HCT116 (cell line): Measurements from ENCODE around the gene PVALEF. TPM values are rescaled to one million over a fixed set of nuclear protein-coding genes. Genes with fewer than 3 reads are reported as not detected.
A peak's percentile ranks its signal among the peaks of the same experiment; 100 is the strongest.

Experiments used
- ATAC-seq: fragments of 200-7000 bp; cut with Tn5 transposase; 2 replicates; pipeline ENCODE4 v1.9.1; 2020; ENCODE audit warnings: mild to moderate bottlenecking, moderate library complexity
- BruUV-seq: library from RNA; stranded (reverse); fragments of 400-500 nt; replicated peaks from 2 replicates; lab custom pipeline; 2021; lab: Mats Ljungman, UMichigan
- CTCF ChIA-PET: fragments of 300-600 bp; sonication (Branson Sonifier 250); formaldehyde crosslinking; loops from one replicate; lab custom pipeline; 2021; ENCODE audit warnings: antibody characterized with exemption; lab: Charles Lee
- POLR2A ChIA-PET: fragments of 300-600, 350-600 bp; sonication (Branson Sonifier 250); formaldehyde crosslinking; loops from one replicate; lab custom pipeline; 2021; ENCODE audit warnings: antibody characterized with exemption; lab: Charles Lee
- RAD21 ChIA-PET, 2 experiments: fragments of 300-600 bp; sonication (Branson Sonifier 250); formaldehyde crosslinking; loops; one replicate each; lab custom pipeline; 2023; ENCODE audit warnings: low total read pairs in 2 of 2; ENCODE audit not compliant: uncharacterized antibody in 2 of 2, unreplicated experiment in 2 of 2, low non-redundant PET in 1 of 2; lab: Charles Lee
- DNase-seq: peaks from one replicate; pipeline ENCODE4 v3.0.0-alpha.2; 2010; ENCODE audit warnings: low read depth, low spot score
- H2AFZ ChIP-seq: fragments of 200-600 bp; shearing (Covaris generic), sonication (generic); 2 replicates; pipeline ENCODE4 v1.6.1; 2017; ENCODE audit warnings: low read depth, mixed run types, mixed read lengths, antibody characterized with exemption, low read length; ENCODE audit not compliant: poor library complexity, severe bottlenecking
- H3K27ac ChIP-seq: 2 replicates; pipeline ENCODE4 v1.5.1; 2012; ENCODE audit warnings: low read depth, low read length
- H3K27me3 ChIP-seq: fragments of 200-600 bp; sonication (generic); 2 replicates; pipeline ENCODE4 v1.6.1; 2016; ENCODE audit warnings: mixed run types, low read length, mixed read lengths; ENCODE audit not compliant: insufficient read depth
- H3K36me3 ChIP-seq, 2 experiments: fragments of 200-500 bp in 1 of 2; fragments of 200-600 bp in 1 of 2; sonication (Bioruptor generic) in 1 of 2; sonication (generic) in 1 of 2; 2 replicates each; pipeline versions ENCODE4 v1.5.1 to v1.6.1; 2014 to 2016; ENCODE audit warnings: low read length in 2 of 2, inconsistent platforms in 1 of 2, mixed read lengths in 1 of 2, mixed run types in 1 of 2; ENCODE audit not compliant: insufficient read depth in 2 of 2, control insufficient read depth in 1 of 2
- H3K4me1 ChIP-seq, 2 experiments: fragments of 200-600 bp in 1 of 2; sonication (generic) in 1 of 2; 2 replicates each; pipeline versions ENCODE4 v1.5.1 to v1.6.1; 2012 to 2017; ENCODE audit warnings: low read length in 2 of 2, inconsistent platforms in 1 of 2, mild to moderate bottlenecking in 1 of 2, mixed read lengths in 1 of 2, mixed run types in 1 of 2, moderate library complexity in 1 of 2; ENCODE audit not compliant: insufficient read depth in 2 of 2, control insufficient read depth in 1 of 2
- H3K4me2 ChIP-seq: fragments of 200-600 bp; sonication (generic); 2 replicates; pipeline ENCODE4 v1.6.1; 2017; ENCODE audit warnings: mixed run types, low read length, mixed read lengths
- H3K4me3 ChIP-seq, 2 experiments: fragments of 200-600 bp in 1 of 2; sonication (generic) in 1 of 2; replicated peaks in 1 of 2; 2 replicates each; pipeline ENCODE4 v1.5.1; 2011 to 2016; ENCODE audit warnings: low read length in 2 of 2, control low read depth in 1 of 2, low read depth in 1 of 2, mild to moderate bottlenecking in 1 of 2, mixed read lengths in 1 of 2, mixed run types in 1 of 2
- H3K79me2 ChIP-seq: fragments of 200-600 bp; sonication (generic); 2 replicates; pipeline ENCODE4 v1.6.1; 2017; ENCODE audit warnings: mild to moderate bottlenecking, mixed run types, low read length, moderate library complexity, mixed read lengths; ENCODE audit not compliant: insufficient read depth
- H3K9ac ChIP-seq: fragments of 200-600 bp; sonication (generic); 2 replicates; pipeline ENCODE4 v1.6.1; 2016; ENCODE audit warnings: low read length, mixed read lengths
- H3K9me2 ChIP-seq: fragments of 200-600 bp; sonication (generic), shearing (Covaris generic); 2 replicates; pipeline ENCODE4 v1.6.1; 2017; ENCODE audit warnings: mixed run types, mild to moderate bottlenecking, moderate library complexity; ENCODE audit not compliant: insufficient read depth
- H3K9me3 ChIP-seq, 2 experiments: fragments of 200-500 bp in 1 of 2; fragments of 200-600 bp in 1 of 2; sonication (Bioruptor generic) in 1 of 2; sonication (generic) in 1 of 2; 2 replicates each; pipeline ENCODE4 v1.6.1; 2014 to 2017; ENCODE audit warnings: low read length in 2 of 2, mixed read lengths in 2 of 2, inconsistent platforms in 1 of 2, low read depth in 1 of 2, mild to moderate bottlenecking in 1 of 2, mixed run types in 1 of 2, moderate library complexity in 1 of 2; ENCODE audit not compliant: control insufficient read depth in 1 of 2, insufficient read depth in 1 of 2
- H4K20me1 ChIP-seq: fragments of 200-600 bp; sonication (generic), shearing (Covaris generic); 2 replicates; pipeline ENCODE4 v1.6.1; 2017; ENCODE audit warnings: mixed run types, mild to moderate bottlenecking, moderate library complexity; ENCODE audit not compliant: insufficient read depth
- CTCF ChIP-seq, 3 experiments: fragments of 200-600 bp in 1 of 3; sonication (generic) in 1 of 3; IDR thresholded peaks in 2 of 3; conservative IDR thresholded peaks in 1 of 3; 2 replicates each; pipeline ENCODE4 v1.5.1; 2012 to 2017; ENCODE audit warnings: low read depth in 2 of 3, low read length in 2 of 3, antibody characterized with exemption in 1 of 3, borderline replicate concordance in 1 of 3, control low read depth in 1 of 3, mild to moderate bottlenecking in 1 of 3, mixed read lengths in 1 of 3, mixed run types in 1 of 3, moderate library complexity in 1 of 3; ENCODE audit not compliant: insufficient read depth in 1 of 3
- EGR1 ChIP-seq: IDR thresholded peaks from 2 replicates; pipeline ENCODE4 v1.6.1; 2012; ENCODE audit warnings: low read depth
- MAX ChIP-seq: IDR thresholded peaks from 2 replicates; pipeline ENCODE4 v1.6.1; 2012
- SP1 ChIP-seq: IDR thresholded peaks from 2 replicates; pipeline ENCODE4 v1.6.1; 2012; ENCODE audit warnings: low read depth
- YY1 ChIP-seq: IDR thresholded peaks from 2 replicates; pipeline ENCODE4 v1.6.1; 2011; ENCODE audit warnings: low read length, low read depth, moderate library complexity, mild to moderate bottlenecking; ENCODE audit not compliant: insufficient replicate concordance; ENCODE audit errors: extremely low read depth
- intact Hi-C: fragments of 100-400 bp; cut with micrococcal nuclease; formaldehyde crosslinking; loops from 2 replicates; pipeline ENCODE4 v1.10.0; 2022
- total RNA-seq: library from RNA; stranded (reverse); gene quantifications from one replicate; pipeline ENCODE4 v1.2.1, GENCODE V29; 2021; ENCODE audit not compliant: unreplicated experiment

Gene PVALEF
- total RNA-seq, 1 experiment from 2014 or later = not detected

- ATAC-seq = no peak
- Histone ChIP-seq H3K79me2 (no peaks in the 10 kb centered on the region), H3K9me2 (no peaks in the 10 kb centered on the region)
- no TSS peak for BruUV-seq
- POLR2A ChIA-PET = no interaction called here
- no peak for TF ChIP-seq MAX
- TF ChIP-seq YY1 = no peak
- TF ChIP-seq, all 23 proteins: peak for 0
- Histone ChIP-seq H3K4me3 (no peak overlapping the region), H3K9ac (no peak overlapping the region), H3K9me3 (no peaks in the 10 kb centered on the region), H3K36me3 (no peaks in the 10 kb centered on the region), H3K4me1 (no peaks in the 10 kb centered on the region), H4K20me1 (no peaks in the 10 kb centered on the region), H3K27ac (no peak overlapping the region), H3K27me3 (no peaks in the 10 kb centered on the region), H3K4me2 (no peak overlapping the region), H2AFZ (no peak overlapping the region)
- ChIA-PET CTCF (no interaction called here), RAD21 (no interaction called here)
- intact Hi-C loops = no loop called here
- no peak for DNase-seq
Measured at GRCh38 chr17:81189016-81189415, 23.7 kb downstream of the PVALEF start.

- H2AFZ ChIP-seq = no peak overlapping the region
- H3K36me3 ChIP-seq = peaks cover 0 to 3% of the 10 kb centered on the region in 2 experiments; a peak in 1 of 4 replicates
- no peaks in the 10 kb centered on the region for H3K4me1 ChIP-seq
- intact Hi-C loops = no loop called here
- DNase-seq (no peak), ATAC-seq (peak; percentile 60)
- TF ChIP-seq EGR1 (no peak), CTCF (IDR thresholded peaks at IDR 0.05 in 2 of 3, conservative IDR thresholded peaks at IDR 0.05 in 1 of 3; ENCODE audit: borderline replicate concordance in 1 of 3, insufficient read depth in 1 of 3, low read depth in 2 of 3, low read length in 2 of 3) (peak; percentile 41 to 49 (median 44); a peak in 4 of 6 replicates), SP1 (no peak)
- no peak overlapping the region for H3K4me2 ChIP-seq
- H3K9me3 ChIP-seq = no peaks in the 10 kb centered on the region
- H3K9ac ChIP-seq = no peak overlapping the region
- no peaks in the 10 kb centered on the region for H4K20me1 ChIP-seq
- no peaks in the 10 kb centered on the region for H3K9me2 ChIP-seq
- CTCF ChIA-PET = no interaction called here
- POLR2A ChIA-PET = no interaction called here
- no peaks in the 10 kb centered on the region for H3K79me2 ChIP-seq
- no TSS peak for BruUV-seq
- H3K27me3 ChIP-seq = no peaks in the 10 kb centered on the region
- RAD21 ChIA-PET = no interaction called here
- H3K4me3 ChIP-seq = no peak overlapping the region
- H3K27ac ChIP-seq = no peak overlapping the region
Measured at GRCh38 chr17:81189670-81190530, 24.6 kb downstream of the PVALEF start.
